NT2/D1 (cell line): ENCODE measurements around the gene ILDR2.

ENCODE experiments used
- DNase-seq: peaks from one replicate; pipeline ENCODE4 v3.0.0-alpha.2; 2011; ENCODE audit warnings: low read depth, low spot score
- H3K27me3 ChIP-seq: 2 replicates; pipeline ENCODE4 v1.6.0; 2011; ENCODE audit warnings: mild to moderate bottlenecking; ENCODE audit not compliant: insufficient read length, insufficient read depth
- H3K36me3 ChIP-seq: 2 replicates; pipeline ENCODE4 v1.6.1; 2011; ENCODE audit warnings: mild to moderate bottlenecking, low read length, mixed read lengths; ENCODE audit not compliant: insufficient read depth, insufficient read length
- H3K4me1 ChIP-seq: 2 replicates; pipeline ENCODE4 v1.5.1; 2011; ENCODE audit not compliant: insufficient read depth, insufficient read length
- H3K4me3 ChIP-seq: 2 replicates; pipeline ENCODE4 v1.5.1; 2011; ENCODE audit warnings: low read depth; ENCODE audit not compliant: insufficient read length
- H3K9ac ChIP-seq: 2 replicates; pipeline ENCODE4 v1.6.0; 2011; ENCODE audit warnings: low read depth; ENCODE audit not compliant: insufficient read length
- H3K9me3 ChIP-seq: 2 replicates; pipeline ENCODE4 v1.5.1; 2011; ENCODE audit warnings: mild to moderate bottlenecking, low read length; ENCODE audit not compliant: insufficient read depth
- SUZ12 ChIP-seq: IDR thresholded peaks from 2 replicates; pipeline ENCODE4 v1.6.1; 2011; ENCODE audit not compliant: insufficient read length, insufficient read depth; ENCODE audit errors: extremely low read depth
- YY1 ChIP-seq: IDR thresholded peaks from 2 replicates; pipeline ENCODE4 v1.6.1; 2011; ENCODE audit not compliant: insufficient read length, insufficient read depth
- ZNF274 ChIP-seq: IDR thresholded peaks from 2 replicates; pipeline ENCODE4 v1.6.1; 2011; ENCODE audit warnings: mild to moderate bottlenecking, low read depth, low read length

The ILDR2 gene

GRCh38 chr1:166918956-166919316, 56.4 kb downstream of the ILDR2 start:
- no peak for DNase-seq
- Histone ChIP-seq H3K36me3 (peaks cover 2% of the 10 kb centered on the region), H3K4me3 (no peak overlapping the region), H3K9ac (no peak overlapping the region), H3K27me3 (no peaks in the 10 kb centered on the region), H3K4me1 (peaks cover 2% of the 10 kb centered on the region), H3K9me3 (no peaks in the 10 kb centered on the region; the same call in 1 of the 2 replicates)
- TF ChIP-seq SUZ12 (no peak), ZNF274 (no peak), YY1 (no peak)

- H3K9ac ChIP-seq = no peak overlapping the region
- H3K4me3 ChIP-seq = no peak overlapping the region
- H3K36me3 ChIP-seq = peaks cover 2% of the 10 kb centered on the region
- H3K27me3 ChIP-seq = no peaks in the 10 kb centered on the region
- H3K9me3 ChIP-seq = no peaks in the 10 kb centered on the region; the same call in 1 of the 2 replicates
- H3K4me1 ChIP-seq = peaks cover 2% of the 10 kb centered on the region
- DNase-seq = no peak
- TF ChIP-seq ZNF274 (no peak), SUZ12 (no peak), YY1 (no peak)
These were observed 57.0 kb downstream of the ILDR2 start for GRCh38 chr1:166918088-166918955.

GRCh38 chr1:166915941-166916340, 59.4 kb downstream of the ILDR2 start:
- H3K4me3 ChIP-seq = no peak overlapping the region
- H3K9ac ChIP-seq = no peak overlapping the region
- DNase-seq = no peak
- peaks cover 2% of the 10 kb centered on the region for H3K36me3 ChIP-seq
- peaks cover 2% of the 10 kb centered on the region for H3K4me1 ChIP-seq
- peaks cover 13% of the 10 kb centered on the region for H3K9me3 ChIP-seq
- TF ChIP-seq ZNF274 (no peak), YY1 (no peak), SUZ12 (no peak)
- H3K27me3 ChIP-seq = no peaks in the 10 kb centered on the region

- no peaks in the 10 kb centered on the region for H3K27me3 ChIP-seq
- no peak for DNase-seq
- H3K4me3 ChIP-seq = no peak overlapping the region
- H3K4me1 ChIP-seq = peaks cover 2% of the 10 kb centered on the region
- no peak overlapping the region for H3K9ac ChIP-seq
- peaks cover 2% of the 10 kb centered on the region for H3K36me3 ChIP-seq
- no peak for TF ChIP-seq SUZ12
- TF ChIP-seq YY1 = no peak
- TF ChIP-seq ZNF274 = no peak
- H3K9me3 ChIP-seq = peaks cover 16% of the 10 kb centered on the region
These were observed 60.3 kb downstream of the ILDR2 start for GRCh38 chr1:166915042-166915441.

- Histone ChIP-seq H3K9me3 (peaks cover 16% of the 10 kb centered on the region), H3K4me3 (no peak overlapping the region), H3K27me3 (no peaks in the 10 kb centered on the region), H3K4me1 (peaks cover 2% of the 10 kb centered on the region), H3K36me3 (peaks cover 2% of the 10 kb centered on the region), H3K9ac (no peak overlapping the region)
- no peak for DNase-seq
- TF ChIP-seq ZNF274 (no peak), SUZ12 (no peak), YY1 (no peak)
These were observed 61.2 kb downstream of the ILDR2 start for GRCh38 chr1:166914111-166914510.

- Histone ChIP-seq H3K4me3 (no peak overlapping the region), H3K9me3 (peaks cover 16% of the 10 kb centered on the region), H3K27me3 (no peaks in the 10 kb centered on the region), H3K4me1 (peaks cover 2% of the 10 kb centered on the region), H3K9ac (no peak overlapping the region), H3K36me3 (no peaks in the 10 kb centered on the region)
- DNase-seq = no peak
- TF ChIP-seq YY1 = no peak
- TF ChIP-seq SUZ12 = no peak
- no peak for TF ChIP-seq ZNF274
These were observed 63.7 kb downstream of the ILDR2 start for GRCh38 chr1:166911624-166912023.

- Histone ChIP-seq H3K4me3 (no peak overlapping the region), H3K36me3 (no peaks in the 10 kb centered on the region), H3K27me3 (no peaks in the 10 kb centered on the region), H3K9me3 (peaks cover 16% of the 10 kb centered on the region), H3K9ac (no peak overlapping the region), H3K4me1 (no peaks in the 10 kb centered on the region)
- DNase-seq = peak; percentile 96
- TF ChIP-seq ZNF274 (no peak), YY1 (no peak), SUZ12 (no peak)
These were observed 64.8 kb downstream of the ILDR2 start for GRCh38 chr1:166910396-166910994.
